GM23338 (cell line): ENCODE results near the gene KIAA1755. TPM values are rescaled to one million over a fixed set of nuclear protein-coding genes. Genes with fewer than 3 reads are reported as not detected.

ENCODE experiments used
- CTCF ChIP-seq, 2 experiments: fragments of 200-600 bp in 1 of 2; sonication (generic) in 1 of 2; conservative IDR thresholded peaks; 2 replicates each; pipeline versions ENCODE4 v1.5.1 to v1.6.1; 2016 to 2017; ENCODE audit warnings: antibody characterized with exemption in 2 of 2, low read depth in 2 of 2, mild to moderate bottlenecking in 2 of 2, moderate library complexity in 1 of 2
- EZH2phosphoT487 ChIP-seq: fragments of 200-600 bp; sonication (generic); IDR thresholded peaks from one replicate; pipeline ENCODE4 v1.8.1; 2018; ENCODE audit warnings: antibody characterized with exemption; ENCODE audit not compliant: unreplicated experiment
- REST ChIP-seq: IDR thresholded peaks from one replicate; pipeline ENCODE4 v1.6.1; 2018; ENCODE audit warnings: antibody characterized with exemption; ENCODE audit not compliant: unreplicated experiment
- STAT1 ChIP-seq: IDR thresholded peaks from one replicate; pipeline ENCODE4 v1.6.1; 2016; ENCODE audit warnings: antibody characterized with exemption; ENCODE audit not compliant: unreplicated experiment
- ZNF462 ChIP-seq: fragments of 250-450 bp; sonication (Bioruptor Pico); IDR thresholded peaks from 2 replicates; pipeline ENCODE4 v1.5.0; 2020; ENCODE audit warnings: mild to moderate bottlenecking, moderate library complexity
- polyA plus RNA-seq: library from polyadenylated mRNA; unstranded; fragments of >200 nt; fragmentation: Nextera tagmentation; extraction: Ambion mirVana; gene quantifications from 2 replicates; pipeline ENCODE4 v1.2.1, GENCODE V29; 2016
- total RNA-seq: library from RNA; depleted of rRNA; stranded (reverse); fragments of >200 nt; shearing (Covaris generic); gene quantifications from 2 replicates; pipeline ENCODE4 v1.2.3, GENCODE V29; 2014

KIAA1755 gene
- total and polyA plus RNA-seq, 2 experiments from 2014 or later: 0.28 TPM; not detected in 1

- TF ChIP-seq ZNF462 (no peak), EZH2phosphoT487 (no peak), STAT1 (no peak), REST (no peak), CTCF (conservative IDR thresholded peaks at IDR 0.05; ENCODE audit: low read depth in 2 of 2) (no peak)
Observed at GRCh38 chr20:38230253-38230551, 30.3 kb downstream of the KIAA1755 start (continued).
